K562 (cell line): ENCODE results near the gene IL6R. TPM values are rescaled to one million over a fixed set of nuclear protein-coding genes. Genes with fewer than 3 reads are reported as not detected.

ENCODE experiments used
- CREB5 ChIP-seq: fragments of 250-450 bp; sonication (Bioruptor Pico); IDR thresholded peaks from 2 replicates; pipeline ENCODE4 v1.5.0; 2020; ENCODE audit warnings: mild to moderate bottlenecking
- KLF6 ChIP-seq: fragments of 250-450 bp; sonication (Bioruptor Pico); IDR thresholded peaks from 2 replicates; pipeline ENCODE4 v1.4.0; 2020; ENCODE audit warnings: mild to moderate bottlenecking, moderate library complexity, borderline replicate concordance
- ZNF133 ChIP-seq: fragments of 250-450 bp; sonication (Bioruptor Pico); IDR thresholded peaks from 2 replicates; pipeline ENCODE4 v1.4.0; 2020; ENCODE audit warnings: mild to moderate bottlenecking
- polyA plus RNA-seq, 8 experiments: library from polyadenylated mRNA; depleted of rRNA in 4 of 8; stranded (reverse) in 5 of 8; unstranded in 3 of 8; fragments of >200 nt; fragmentation: Nextera tagmentation in 2 of 8; fragmentation: Illumina TruSeq in 1 of 8; extraction: Ambion mirVana in 2 of 8; extraction: Trizol in 1 of 8; gene quantifications; 2 replicates each; pipeline versions ENCODE4 v1.2.1 to v1.2.3, GENCODE V29; 2011 to 2014; ENCODE audit warnings: inconsistent platforms in 1 of 8, missing spikeins in 1 of 8
- total RNA-seq, 7 experiments: library from RNA; depleted of rRNA in 6 of 7; stranded (reverse); fragments of >200 nt in 6 of 7; fragmentation: Illumina TruSeq in 2 of 7; extraction: Trizol in 2 of 7; gene quantifications; 2 replicates each; pipeline versions ENCODE4 v1.2.1 to v1.2.3, GENCODE V29; 2011 to 2021; ENCODE audit warnings: low replicate concordance in 1 of 7
- TF ChIP-seq, protein P1 (sequence below): fragments of 150-350 bp; IDR thresholded peaks from 2 replicates; pipeline ENCODE4 v1.6.1; 2014; ENCODE audit warnings: low read depth, mild to moderate bottlenecking, low read length, borderline replicate concordance

The IL6R gene
- total and polyA plus RNA-seq, 9 of the 15 experiments (the other 6 are each of a cell fraction or from before 2014, with no cell fraction given): 0.05 to 1.1 (median 0.11) TPM; not detected in 2

- TF ChIP-seq ZNF133 (CRISPR knock-in tag) (no peak), KLF6 (CRISPR knock-in tag) (no peak), CREB5 (CRISPR knock-in tag) (no peak)
- TF ChIP-seq, protein P1, sequence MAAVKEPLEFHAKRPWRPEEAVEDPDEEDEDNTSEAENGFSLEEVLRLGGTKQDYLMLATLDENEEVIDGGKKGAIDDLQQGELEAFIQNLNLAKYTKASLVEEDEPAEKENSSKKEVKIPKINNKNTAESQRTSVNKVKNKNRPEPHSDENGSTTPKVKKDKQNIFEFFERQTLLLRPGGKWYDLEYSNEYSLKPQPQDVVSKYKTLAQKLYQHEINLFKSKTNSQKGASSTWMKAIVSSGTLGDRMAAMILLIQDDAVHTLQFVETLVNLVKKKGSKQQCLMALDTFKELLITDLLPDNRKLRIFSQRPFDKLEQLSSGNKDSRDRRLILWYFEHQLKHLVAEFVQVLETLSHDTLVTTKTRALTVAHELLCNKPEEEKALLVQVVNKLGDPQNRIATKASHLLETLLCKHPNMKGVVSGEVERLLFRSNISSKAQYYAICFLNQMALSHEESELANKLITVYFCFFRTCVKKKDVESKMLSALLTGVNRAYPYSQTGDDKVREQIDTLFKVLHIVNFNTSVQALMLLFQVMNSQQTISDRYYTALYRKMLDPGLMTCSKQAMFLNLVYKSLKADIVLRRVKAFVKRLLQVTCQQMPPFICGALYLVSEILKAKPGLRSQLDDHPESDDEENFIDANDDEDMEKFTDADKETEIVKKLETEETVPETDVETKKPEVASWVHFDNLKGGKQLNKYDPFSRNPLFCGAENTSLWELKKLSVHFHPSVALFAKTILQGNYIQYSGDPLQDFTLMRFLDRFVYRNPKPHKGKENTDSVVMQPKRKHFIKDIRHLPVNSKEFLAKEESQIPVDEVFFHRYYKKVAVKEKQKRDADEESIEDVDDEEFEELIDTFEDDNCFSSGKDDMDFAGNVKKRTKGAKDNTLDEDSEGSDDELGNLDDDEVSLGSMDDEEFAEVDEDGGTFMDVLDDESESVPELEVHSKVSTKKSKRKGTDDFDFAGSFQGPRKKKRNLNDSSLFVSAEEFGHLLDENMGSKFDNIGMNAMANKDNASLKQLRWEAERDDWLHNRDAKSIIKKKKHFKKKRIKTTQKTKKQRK: no peak
Measured at GRCh38 chr1:154440036-154440804, 35.1 kb downstream of the IL6R start (continued).
